Measurements from ENCODE around the gene PTPRS. TPM values are rescaled to one million over a fixed set of nuclear protein-coding genes. Genes with fewer than 3 reads are reported as not detected.

Gene PTPRS
- polyA plus RNA-seq, 3 donors from 2014 or later: 0.10 TPM; not detected in 2

DNA sequence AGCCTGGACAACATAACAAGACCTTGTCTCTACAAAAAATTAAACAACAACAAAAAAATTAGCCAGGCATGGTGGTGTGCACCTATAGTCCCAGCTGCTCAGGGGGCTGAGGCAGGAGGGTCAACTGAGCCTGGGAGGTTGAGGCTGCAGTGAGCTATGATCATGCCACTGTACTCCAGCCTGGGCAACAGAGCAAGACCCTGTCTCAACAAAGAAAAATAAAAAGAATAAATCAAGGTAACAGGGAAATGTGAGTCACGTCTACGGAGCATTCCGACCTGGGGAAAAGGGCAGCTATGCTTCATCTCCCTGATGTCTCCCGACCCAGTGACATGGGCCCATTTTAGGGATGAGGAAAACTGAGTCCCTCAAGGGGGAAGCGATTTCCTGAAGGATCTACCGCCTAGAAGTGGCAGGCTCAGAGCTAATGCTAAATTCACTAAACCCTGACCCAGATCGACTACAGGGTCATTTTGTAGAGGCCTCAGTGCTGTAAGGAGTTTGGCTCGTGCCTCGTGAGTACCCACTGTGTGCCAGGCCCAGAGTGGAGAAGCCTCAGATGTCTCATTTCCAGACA, 19.5 kb downstream of the PTPRS start:
- Mint-ChIP-seq H3K36me3 (no peaks in the 10 kb centered on the region), H3K4me1 (peaks cover 13 to 15% of the 10 kb centered on the region in 2 donors), H3K27me3 (ENCODE audit: low read depth in 3 of 3) (peaks cover 0 to 9% (median 0%) of the 10 kb centered on the region in 3 donors), H3K9me3 (peaks cover 0 to 3% (median 0%) of the 10 kb centered on the region in 6 donors), H3K4me3 (peak overlapping the region in 1 of 5 donors; percentile 33), H3K27ac (no peak overlapping the region)
- DNase-seq: no peak

DNA sequence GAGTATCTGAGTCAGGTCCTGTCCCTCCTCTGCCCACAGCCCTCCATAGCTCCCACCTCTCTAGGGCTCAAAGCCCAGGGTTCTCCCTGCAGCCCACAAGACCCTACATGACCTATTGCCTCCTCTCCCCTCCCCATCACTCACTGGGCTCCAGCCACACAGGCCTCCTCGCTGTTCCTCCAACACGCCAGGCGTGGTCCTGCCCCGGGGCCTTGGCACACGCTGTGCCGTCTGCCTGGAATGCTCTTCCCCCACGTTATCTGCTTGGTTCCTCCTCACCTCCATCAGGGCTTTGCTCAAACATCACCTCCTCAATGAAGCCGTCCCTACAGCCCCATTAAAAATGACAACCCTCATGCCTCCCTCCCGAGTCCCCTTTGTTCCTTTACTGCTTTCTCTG, 21.1 kb downstream of the PTPRS start:
- Mint-ChIP-seq H3K4me1 (peaks cover 13 to 15% of the 10 kb centered on the region in 2 donors), H3K27me3 (ENCODE audit: low read depth in 3 of 3) (peaks cover 0 to 9% (median 2%) of the 10 kb centered on the region in 3 donors), H3K9me3 (peaks cover 0 to 1% (median 0%) of the 10 kb centered on the region in 6 donors), H3K4me3 (no peak overlapping the region), H3K27ac (peak overlapping the region in 1 of 6 donors; percentile 2), H3K36me3 (no peaks in the 10 kb centered on the region)
- DNase-seq: no peak

DNA sequence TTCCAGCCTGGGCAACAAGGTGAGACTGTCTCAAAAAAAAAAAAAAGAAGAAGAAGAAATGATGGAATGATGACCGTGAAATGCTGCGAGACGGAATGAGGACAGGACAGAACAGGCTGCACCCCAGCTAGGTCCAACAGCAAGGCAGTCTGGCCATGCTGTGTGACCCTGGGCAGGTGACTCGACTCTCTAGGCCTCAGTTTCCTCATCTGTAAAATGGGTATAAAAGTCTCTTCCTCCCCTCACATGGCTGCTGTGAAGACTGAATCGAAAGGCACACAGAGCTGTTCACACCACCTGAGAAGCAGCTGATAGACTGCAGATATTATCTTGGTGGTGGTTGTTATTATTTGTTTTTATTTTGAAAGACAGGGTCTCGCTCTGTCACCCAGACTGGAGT, 22.3 kb downstream of the PTPRS start:
- Mint-ChIP-seq H3K4me1 (peaks cover 13 to 15% of the 10 kb centered on the region in 2 donors), H3K9me3 (peaks cover 0 to 1% (median 0%) of the 10 kb centered on the region in 6 donors), H3K27ac (peak overlapping the region in 1 of 6 donors; percentile 17), H3K27me3 (ENCODE audit: low read depth in 3 of 3) (peaks cover 0 to 7% (median 2%) of the 10 kb centered on the region in 3 donors), H3K36me3 (no peaks in the 10 kb centered on the region), H3K4me3 (no peak overlapping the region)
- no peak for DNase-seq

DNA sequence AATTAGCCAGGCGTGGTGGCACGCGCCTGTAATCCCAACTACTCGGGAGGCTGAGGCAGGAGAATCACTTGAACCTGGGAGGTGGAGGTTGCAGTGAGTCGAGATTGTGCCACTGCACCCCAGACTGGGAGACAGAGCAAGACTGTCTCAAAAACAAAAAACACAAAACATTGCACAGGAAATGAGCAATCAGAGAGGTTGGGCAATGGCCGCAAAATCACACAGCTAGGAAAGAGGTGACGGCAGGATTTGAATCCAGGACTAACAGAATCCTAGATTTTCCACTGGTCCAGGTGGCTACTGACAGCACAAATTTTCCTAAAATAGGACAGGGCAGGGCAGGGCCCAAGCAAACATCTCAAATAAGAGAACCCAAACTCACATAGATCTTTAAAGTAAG, 23.3 kb downstream of the PTPRS start:
- DNase-seq: no peak
- Mint-ChIP-seq H3K27me3 (ENCODE audit: low read depth in 3 of 3) (peaks cover 0 to 7% (median 2%) of the 10 kb centered on the region in 3 donors), H3K27ac (peak overlapping the region in 1 of 6 donors; percentile 58), H3K4me1 (peaks cover 12% of the 10 kb centered on the region in 2 donors), H3K36me3 (no peaks in the 10 kb centered on the region), H3K4me3 (no peak overlapping the region), H3K9me3 (peaks cover 0 to 1% (median 0%) of the 10 kb centered on the region in 6 donors)

DNA sequence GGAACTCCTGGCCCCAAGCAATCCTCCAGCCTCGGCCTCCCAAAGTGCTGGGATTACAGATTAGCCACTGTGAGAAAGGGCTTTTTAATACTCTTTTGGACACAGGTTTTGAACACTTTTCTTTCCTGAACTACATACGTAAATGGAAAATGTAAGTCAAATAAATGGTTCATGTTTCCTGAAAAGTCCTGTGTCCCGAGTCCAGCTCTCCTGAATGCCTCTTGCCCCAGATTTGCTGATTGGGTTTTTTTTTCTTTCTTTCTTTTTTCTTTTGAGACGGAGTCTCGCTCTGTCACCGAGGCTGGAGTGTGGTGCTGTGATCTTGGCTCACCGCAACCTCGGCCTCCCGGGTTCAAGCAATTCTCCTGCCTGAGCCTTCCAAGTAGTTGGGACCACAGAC, 24.5 kb downstream of the PTPRS start:
- peaks cover 0 to 1% (median 0%) of the 10 kb centered on the region in 6 donors for H3K9me3 Mint-ChIP-seq
- H3K4me1 Mint-ChIP-seq: peaks cover 0 to under 1% of the 10 kb centered on the region in 2 donors
- no peak overlapping the region for H3K27ac Mint-ChIP-seq
- peaks cover 0 to 5% (median 2%) of the 10 kb centered on the region in 3 donors for H3K27me3 Mint-ChIP-seq (ENCODE audit: low read depth in 3 of 3)
- no peak overlapping the region for H3K4me3 Mint-ChIP-seq
- DNase-seq: no peak
- no peaks in the 10 kb centered on the region for H3K36me3 Mint-ChIP-seq

DNA sequence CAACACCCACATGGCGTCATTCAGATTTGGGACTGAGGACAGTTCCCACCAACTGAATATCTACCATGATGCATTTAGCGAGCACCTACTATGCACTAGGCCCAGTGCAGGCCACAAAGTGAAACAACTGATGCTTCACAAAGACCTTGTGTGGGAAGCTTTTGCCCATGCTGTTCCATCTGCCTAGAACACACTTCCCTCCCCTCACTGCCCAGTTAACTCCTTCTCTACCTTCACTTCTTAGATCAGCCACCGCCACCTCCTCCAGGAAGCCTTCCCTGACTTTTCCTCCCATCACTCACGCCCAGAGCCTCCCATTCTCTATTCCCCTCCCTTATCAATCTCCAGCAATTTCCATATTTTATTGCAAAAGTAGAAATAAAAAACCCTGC, 25.7 kb downstream of the PTPRS start:
- peaks cover 0 to 5% (median 2%) of the 10 kb centered on the region in 3 donors for H3K27me3 Mint-ChIP-seq (ENCODE audit: low read depth in 3 of 3)
- no peaks in the 10 kb centered on the region for H3K36me3 Mint-ChIP-seq
- no peak overlapping the region for H3K4me3 Mint-ChIP-seq
- no peaks in the 10 kb centered on the region for H3K4me1 Mint-ChIP-seq
- H3K27ac Mint-ChIP-seq: no peak overlapping the region
- peaks cover 0 to 1% (median 0%) of the 10 kb centered on the region in 6 donors for H3K9me3 Mint-ChIP-seq
- no peak for DNase-seq

DNA sequence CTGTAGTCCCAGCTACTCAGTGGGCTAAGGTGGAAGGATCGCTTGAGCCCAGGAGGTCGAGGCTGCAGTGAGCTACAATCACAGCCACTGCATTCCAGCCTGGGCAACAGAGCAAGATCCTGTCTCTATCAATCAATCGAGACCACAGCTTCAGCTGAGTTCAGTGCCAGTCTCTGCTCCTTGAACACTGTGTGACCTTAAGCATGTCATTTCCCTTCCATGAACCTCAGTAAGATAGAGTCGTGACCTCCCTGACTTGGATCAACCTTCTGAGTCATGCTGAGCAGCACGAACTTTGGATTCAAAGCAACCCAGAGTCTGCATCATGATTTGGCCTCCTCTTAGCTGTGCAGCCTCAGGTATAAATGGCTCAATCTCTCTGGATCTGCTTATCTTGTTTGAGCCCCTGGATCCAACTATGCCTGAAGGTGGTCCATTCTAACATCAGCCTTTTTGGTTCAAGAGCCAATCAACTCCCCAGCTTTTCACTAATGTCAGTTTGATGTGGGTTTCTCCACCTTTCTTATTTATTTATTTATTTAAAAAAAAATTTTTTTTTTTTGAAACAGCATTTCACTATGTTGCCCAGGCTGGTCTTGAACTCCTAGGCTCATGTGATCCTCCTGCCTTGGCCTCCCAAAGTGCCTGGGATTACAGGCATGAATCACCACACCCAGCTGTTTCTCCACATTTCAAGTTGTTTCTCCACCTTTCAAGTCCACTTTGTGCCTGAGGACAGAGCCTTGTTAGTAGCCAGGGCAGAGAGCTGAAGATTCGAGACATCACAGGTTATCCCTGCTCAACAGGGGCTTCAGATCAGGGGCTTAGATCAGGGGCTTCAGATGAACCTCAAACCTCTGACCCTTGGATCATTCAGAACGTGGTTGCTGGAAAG, 26.4 kb downstream of the PTPRS start:
- no peak for DNase-seq
- Mint-ChIP-seq H3K4me3 (no peak overlapping the region), H3K27me3 (ENCODE audit: low read depth in 3 of 3) (peaks cover 0 to 5% (median 2%) of the 10 kb centered on the region in 3 donors), H3K4me1 (no peaks in the 10 kb centered on the region), H3K27ac (no peak overlapping the region), H3K36me3 (no peaks in the 10 kb centered on the region), H3K9me3 (peaks cover 0 to under 1% (median 0%) of the 10 kb centered on the region in 6 donors)

DNA sequence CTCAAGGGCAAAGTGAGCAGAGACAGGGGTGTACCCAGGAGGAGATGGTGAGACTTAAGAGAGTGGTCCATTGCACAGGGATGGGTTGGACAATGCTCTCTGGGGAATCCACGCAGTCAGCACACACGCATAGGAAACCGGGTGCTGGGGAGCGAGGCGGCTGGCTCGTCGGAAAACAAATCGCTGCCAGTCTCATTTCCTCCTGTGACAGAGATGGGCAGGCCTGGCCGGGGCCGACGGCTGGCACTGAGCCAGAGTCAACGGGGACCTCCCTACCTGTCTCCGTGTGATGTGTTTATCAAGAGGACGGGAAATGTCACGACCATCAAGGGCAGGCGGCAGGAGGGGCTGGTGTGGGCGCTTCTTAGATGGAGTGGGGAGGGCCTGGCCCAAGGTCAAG, 27.3 kb downstream of the PTPRS start:
- H3K27ac Mint-ChIP-seq: no peak overlapping the region
- no peaks in the 10 kb centered on the region for H3K36me3 Mint-ChIP-seq
- peaks cover 0 to 5% (median 2%) of the 10 kb centered on the region in 3 donors for H3K27me3 Mint-ChIP-seq (ENCODE audit: low read depth in 3 of 3)
- H3K4me1 Mint-ChIP-seq: no peaks in the 10 kb centered on the region
- no peak overlapping the region for H3K4me3 Mint-ChIP-seq
- no peak for DNase-seq
- H3K9me3 Mint-ChIP-seq: no peaks in the 10 kb centered on the region

DNA sequence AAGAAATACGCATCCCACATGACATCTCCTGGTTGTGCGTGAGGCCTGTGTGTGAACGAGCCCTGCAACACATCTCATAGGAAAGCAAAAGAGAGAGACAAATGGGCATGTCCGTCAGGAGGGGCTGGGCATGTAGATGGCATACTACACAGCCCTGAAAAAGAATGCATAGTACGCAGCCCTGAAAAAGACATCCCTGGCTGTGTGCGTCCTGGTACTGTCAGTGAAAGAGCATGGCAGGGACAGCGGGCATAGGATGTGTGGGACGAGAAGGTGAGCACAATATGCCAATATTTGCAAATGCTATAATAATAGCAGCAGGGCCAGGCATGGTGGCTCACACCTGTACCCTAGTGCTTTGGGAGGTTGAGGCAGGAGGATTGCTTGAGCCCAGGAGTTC, 28.6 kb downstream of the PTPRS start:
- Mint-ChIP-seq H3K9me3 (no peaks in the 10 kb centered on the region), H3K36me3 (no peaks in the 10 kb centered on the region), H3K27me3 (ENCODE audit: low read depth in 3 of 3) (peaks cover 0 to 5% (median 2%) of the 10 kb centered on the region in 3 donors), H3K27ac (no peak overlapping the region), H3K4me3 (no peak overlapping the region), H3K4me1 (no peaks in the 10 kb centered on the region)
- DNase-seq: no peak

DNA sequence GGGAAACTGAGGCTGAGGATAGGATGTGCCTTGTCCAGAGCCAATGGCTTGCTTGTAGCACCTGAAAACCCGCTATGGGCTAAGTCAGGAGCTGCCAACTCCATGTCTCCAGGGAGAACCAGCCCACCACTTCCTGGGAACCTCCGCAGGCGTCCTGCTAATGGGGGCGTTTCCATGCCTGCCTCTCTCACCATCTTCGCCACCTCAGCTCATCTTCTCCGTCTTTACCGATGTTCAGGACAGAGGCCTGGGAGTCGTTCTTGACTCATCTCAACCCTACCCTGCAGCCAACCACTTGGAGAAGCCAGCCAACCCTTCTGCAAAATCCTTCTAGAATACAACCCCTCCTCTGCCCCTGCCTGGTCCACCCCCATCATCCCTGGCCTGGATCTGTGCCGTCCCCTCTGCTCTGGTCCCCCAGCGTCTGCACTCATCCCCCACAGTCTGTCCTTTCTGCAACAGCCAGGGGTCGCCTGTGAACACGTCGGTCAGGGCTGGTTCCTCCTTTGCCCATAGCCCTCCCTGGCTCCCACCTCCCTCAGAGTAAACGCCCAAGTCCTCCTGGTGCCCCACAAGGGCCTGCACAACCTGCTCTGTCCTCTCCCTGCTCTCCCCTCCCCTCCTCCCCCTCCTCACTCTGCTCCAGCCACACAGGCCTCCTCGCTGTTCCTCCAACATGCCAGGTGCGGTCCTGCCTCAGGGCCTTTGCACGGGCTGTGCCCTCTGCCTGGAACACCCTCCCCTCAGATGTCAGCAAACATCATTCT, 31.0 kb downstream of the PTPRS start:
- H3K27me3 Mint-ChIP-seq (ENCODE audit: low read depth in 3 of 3): peaks cover 0 to 3% (median 0%) of the 10 kb centered on the region in 3 donors
- no peak overlapping the region for H3K27ac Mint-ChIP-seq
- no peaks in the 10 kb centered on the region for H3K4me1 Mint-ChIP-seq
- H3K36me3 Mint-ChIP-seq: no peaks in the 10 kb centered on the region
- no peaks in the 10 kb centered on the region for H3K9me3 Mint-ChIP-seq
- DNase-seq: no peak
- no peak overlapping the region for H3K4me3 Mint-ChIP-seq

DNA sequence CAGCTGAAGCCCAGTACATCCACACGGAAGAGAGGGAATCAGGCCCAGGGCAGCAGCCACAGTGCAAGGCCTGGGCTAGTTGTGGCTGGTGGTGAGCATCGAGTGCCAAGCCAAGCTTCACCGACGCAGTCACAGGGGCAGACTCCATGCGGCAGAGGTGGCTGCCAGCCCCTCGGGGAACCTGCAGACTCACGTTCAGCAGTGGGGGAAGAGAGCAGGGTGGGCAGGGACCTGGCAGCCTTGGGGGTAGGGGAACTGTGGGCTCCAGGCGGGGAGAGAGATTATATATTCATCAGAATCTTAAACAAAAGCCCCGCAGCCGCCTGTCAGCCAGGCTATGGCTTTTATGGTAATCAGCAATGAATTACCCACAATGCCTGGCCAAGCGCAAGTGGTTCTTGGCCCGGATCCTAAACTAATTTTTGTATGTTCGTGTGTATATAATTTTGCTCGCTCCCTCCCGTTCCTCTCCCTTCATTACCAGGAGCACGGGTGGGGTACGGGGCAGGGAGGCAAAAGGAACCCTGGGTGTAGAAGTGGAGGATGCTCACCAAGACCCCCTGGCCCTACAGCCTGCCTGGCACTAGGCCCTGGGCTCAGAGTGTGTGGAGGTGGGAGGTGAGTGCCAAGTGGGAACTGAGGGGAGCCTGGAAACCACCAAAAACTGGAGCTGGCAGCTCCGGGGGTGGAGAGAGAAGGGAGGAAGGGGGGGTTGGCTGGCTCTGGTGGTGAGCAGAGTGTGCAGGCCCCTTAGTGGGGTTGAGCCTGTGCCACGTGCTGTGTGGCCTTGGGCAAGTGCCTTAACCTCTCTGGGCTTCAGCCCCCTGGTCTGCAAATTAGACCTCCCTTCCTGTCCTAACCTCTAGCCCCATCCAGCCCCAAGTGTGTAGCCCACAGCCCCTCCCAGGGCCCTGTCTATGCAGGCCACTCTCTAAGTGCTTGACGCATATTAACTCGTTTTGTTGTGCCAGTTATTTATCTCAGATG, 31.9 kb downstream of the PTPRS start:
- H3K27ac Mint-ChIP-seq: no peak overlapping the region
- H3K36me3 Mint-ChIP-seq: no peaks in the 10 kb centered on the region
- DNase-seq: no peak
- H3K9me3 Mint-ChIP-seq: no peaks in the 10 kb centered on the region
- H3K27me3 Mint-ChIP-seq (ENCODE audit: low read depth in 3 of 3): peaks cover 0 to 3% (median 3%) of the 10 kb centered on the region in 3 donors
- H3K4me3 Mint-ChIP-seq: no peak overlapping the region
- no peaks in the 10 kb centered on the region for H3K4me1 Mint-ChIP-seq

DNA sequence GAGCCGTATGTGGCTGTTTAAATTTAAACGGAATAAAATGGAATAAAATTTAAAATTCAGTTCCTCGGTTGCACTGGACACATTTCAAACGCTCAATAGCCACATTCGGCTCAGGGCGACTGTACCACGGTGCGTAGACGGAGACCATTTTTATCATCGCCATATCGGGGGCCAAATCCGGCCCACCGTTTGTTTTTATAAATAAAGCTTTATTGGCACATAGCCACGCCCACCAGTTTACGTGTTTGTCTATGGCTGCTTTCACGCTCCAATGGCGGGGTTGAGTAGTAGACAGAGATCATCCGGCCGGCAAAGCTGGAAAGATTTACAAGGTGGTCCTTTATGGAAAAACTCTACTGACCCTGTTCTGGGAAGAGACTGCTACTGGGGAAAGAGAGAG, 33.0 kb downstream of the PTPRS start:
- Mint-ChIP-seq H3K27ac (no peak overlapping the region), H3K27me3 (ENCODE audit: low read depth in 3 of 3) (peaks cover 0 to 3% (median 3%) of the 10 kb centered on the region in 3 donors), H3K4me1 (no peaks in the 10 kb centered on the region), H3K36me3 (no peaks in the 10 kb centered on the region), H3K4me3 (no peak overlapping the region), H3K9me3 (no peaks in the 10 kb centered on the region)
- DNase-seq: no peak

DNA sequence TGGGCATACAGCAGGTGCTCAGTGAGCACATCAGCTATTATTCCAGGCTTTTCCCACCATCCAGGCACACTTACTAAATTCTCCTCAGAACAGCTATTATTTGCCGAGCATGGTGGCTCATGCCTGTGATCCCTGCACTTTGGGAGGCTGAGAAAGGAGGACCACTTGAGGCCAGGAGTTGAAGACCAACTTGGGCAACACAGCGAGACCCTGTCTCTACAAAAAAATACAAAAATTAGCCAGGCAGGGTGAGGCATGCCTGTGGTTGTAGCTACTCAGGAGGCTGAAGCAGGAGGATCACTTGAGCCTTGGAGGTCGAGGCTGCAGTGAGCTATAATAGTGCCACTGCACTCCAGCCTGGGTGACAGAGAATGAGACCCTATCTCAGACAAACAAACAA, 35.4 kb downstream of the PTPRS start:
- no peak overlapping the region for H3K27ac Mint-ChIP-seq
- H3K9me3 Mint-ChIP-seq: no peaks in the 10 kb centered on the region
- H3K27me3 Mint-ChIP-seq (ENCODE audit: low read depth in 3 of 3): peaks cover 3 to 5% (median 3%) of the 10 kb centered on the region in 3 donors
- DNase-seq: no peak
- no peak overlapping the region for H3K4me3 Mint-ChIP-seq
- no peaks in the 10 kb centered on the region for H3K4me1 Mint-ChIP-seq
- no peaks in the 10 kb centered on the region for H3K36me3 Mint-ChIP-seq
